ENCODE measurements around the gene GRK6.

GRK6 gene

DNA sequence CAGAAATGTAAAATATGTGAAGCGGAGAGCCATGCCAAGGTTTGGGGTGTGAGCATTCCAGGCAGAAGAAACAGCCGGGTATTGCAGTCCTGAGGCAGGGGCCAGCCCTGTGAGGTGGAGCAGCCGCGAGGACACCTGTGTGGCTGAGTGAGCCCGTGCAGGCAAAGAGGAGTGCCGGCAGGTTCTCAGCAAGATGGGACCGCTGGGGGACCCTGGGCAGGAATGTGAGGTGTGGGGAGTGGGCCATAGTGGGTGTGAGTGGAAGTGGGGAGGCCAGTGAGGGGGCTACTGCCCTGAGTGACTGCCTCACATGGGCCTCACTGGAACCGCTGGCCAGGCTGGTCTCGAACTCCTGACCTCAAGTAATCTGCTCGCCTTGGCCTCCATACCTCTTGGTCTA, 12.0 kb downstream of the GRK6 start:
- no peak for FAIRE-seq
- DNase-seq (ENCODE audit: insufficient read length, low spot score), result no peak

DNA sequence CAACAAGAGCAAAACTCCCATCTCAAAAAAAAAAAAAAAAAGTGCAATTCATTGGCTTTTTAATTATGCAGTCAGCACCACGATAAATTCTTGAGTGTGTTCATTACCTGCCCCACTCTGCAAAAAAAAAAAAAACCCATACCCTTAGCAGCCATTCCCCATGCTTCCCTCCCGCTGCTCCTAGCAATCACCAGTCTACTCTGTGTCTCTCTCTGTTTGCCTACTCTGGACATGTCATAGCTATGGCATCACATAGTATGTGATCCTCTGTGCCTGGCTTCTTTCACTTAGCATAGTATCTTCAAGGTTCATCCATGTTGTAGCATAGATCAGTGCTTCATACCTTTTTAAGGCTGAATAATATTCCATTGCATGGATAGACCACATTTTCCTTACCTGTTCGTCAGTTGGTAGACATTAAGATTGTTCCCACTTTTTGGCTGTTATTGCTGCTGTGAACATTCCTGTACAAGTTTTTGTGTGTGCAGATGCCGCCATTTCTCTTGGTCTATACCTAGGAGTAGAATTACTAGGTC, 13.1 kb downstream of the GRK6 start:
- DNase-seq (ENCODE audit: insufficient read length, low spot score) (no peak), FAIRE-seq (no peak)

GRCh38 chr5:177440211-177440989, 13.9 kb downstream of the GRK6 start:
- FAIRE-seq (no peak), DNase-seq (ENCODE audit: insufficient read length, low spot score) (no peak)

GRCh38 chr5:177440990-177441780, 14.7 kb downstream of the GRK6 start:
- DNase-seq (ENCODE audit: insufficient read length, low spot score) (no peak), FAIRE-seq (no peak)

DNA sequence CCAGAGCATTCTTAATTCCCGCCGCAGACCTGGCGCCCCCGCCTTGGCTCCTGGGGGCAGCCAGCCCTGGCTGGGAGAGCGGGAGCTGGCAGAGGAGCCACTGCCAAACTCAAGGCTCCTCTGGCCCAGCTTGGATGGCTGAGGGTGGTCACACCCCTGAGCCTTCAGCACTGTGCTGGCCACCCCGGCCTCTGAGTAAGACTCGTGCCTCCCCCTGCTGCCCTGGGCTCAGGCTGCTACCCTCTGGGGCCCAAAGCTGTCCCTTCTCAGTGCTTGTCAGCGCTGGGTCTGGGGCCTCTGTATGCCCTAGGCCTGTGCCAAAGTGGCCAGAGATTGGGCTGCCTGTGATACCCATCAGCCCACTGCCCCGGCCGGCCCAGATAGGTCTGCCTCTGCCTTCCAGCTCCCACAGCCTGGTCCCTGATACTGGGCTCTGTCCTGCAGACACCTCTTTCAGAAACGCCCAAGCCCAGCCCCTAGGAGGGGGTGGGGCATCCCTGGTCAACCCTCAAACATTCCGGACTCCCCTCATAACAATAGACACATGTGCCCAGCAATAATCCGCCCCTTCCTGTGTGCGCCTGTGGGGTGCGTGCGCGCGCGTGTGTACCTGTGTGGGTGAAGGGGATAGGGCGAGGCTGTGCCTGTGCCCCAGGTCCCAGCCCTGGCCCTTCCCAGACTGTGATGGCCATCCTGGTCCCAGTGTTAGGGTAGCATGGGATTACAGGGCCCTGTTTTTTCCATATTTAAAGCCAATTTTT, 15.8 kb downstream of the GRK6 start:
- no peak for DNase-seq (ENCODE audit: insufficient read length, low spot score)
- FAIRE-seq, result no peak

DNA sequence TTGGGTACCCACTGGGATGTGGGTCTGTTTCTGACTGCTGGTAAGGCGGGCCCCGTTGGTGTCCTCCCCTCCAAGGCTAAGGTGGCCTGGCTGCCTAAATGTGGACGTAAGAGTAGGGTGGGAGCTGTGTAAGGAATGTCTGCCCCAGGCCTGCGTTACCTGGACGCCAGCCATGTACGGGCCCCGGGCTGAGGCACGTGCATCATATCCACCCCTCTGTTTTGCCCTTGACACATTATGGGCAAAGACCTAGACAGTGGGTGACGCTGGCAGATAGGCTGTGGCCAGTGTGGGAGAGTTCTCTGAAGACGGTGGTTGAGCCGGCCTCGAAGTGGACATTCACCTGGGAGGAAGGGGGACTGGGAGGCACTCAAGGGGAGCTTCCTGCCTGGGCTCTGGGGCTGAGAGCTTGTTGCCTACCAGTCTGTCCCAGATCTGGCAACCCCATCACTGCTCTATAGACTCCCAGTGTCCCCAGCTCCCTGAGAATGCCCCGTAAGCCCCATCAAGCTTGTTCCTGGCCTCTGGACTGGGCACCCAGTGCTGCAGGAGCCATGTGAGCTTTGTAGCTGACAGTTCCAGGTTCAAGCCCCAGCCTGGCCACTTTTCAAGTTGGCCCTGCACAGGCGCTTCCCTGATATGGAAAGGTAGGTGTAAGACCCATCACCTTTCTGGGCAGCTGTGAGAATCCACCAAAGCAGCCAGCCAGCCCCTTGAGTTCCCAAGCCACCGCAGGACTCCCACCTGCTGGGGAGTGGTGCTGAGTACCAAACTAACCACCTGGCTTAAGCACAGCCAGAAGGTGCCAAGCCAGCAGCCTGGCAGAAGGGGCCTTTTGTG, 16.9 kb downstream of the GRK6 start:
- no peak for FAIRE-seq
- no peak for DNase-seq (ENCODE audit: insufficient read length, low spot score)

DNA sequence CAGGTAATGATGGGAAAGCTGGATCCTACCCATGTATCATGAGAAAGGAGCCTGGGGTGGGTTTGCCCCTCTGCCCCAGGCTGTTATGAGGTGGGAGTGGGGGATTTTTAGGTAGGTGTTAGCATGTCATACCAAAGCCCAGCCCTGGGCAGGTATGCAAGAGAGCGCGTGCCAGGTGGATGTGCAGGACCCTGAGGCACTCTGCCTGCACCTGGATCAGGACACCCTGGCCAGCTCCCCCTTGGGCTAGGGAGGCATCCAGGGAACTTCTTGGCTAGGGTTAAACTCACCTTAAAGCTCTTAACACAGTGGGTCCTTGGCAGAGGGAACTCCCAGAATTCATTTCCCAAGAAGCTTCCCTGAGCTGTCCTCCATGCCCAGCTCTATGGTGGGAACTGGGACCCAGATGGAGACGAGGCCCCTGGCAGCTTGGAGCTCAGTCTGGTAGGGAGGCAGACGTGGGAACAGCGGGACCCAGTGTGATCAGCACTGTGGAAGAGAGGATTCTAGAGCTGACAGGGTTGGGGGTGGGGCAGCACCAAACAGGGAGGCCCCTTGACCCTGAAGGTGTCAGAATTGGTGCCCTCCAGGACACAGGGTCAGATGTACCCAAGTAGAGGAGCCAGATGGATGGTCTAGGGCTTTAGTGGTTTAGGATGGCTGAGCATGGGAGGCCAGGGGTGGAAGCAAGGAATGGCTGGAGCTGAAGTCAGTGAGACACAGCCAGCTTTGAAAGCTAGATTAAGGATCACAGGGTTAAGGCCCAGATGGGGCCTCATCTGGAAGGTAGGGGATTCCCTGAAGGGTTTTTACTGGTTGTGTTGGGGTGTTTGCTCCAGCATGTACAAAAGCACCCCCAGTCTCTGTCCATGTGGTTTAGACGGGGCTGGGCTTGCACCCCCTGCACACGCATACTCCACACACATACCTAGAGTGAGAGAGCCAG, 17.9 kb downstream of the GRK6 start:
- peak; percentile 55 for FAIRE-seq

GRCh38 chr5:177445052-177445916, 18.8 kb downstream of the GRK6 start:
- DNase-seq (ENCODE audit: insufficient read length, low spot score) (no peak), FAIRE-seq (no peak)

More for the DNA sequence above, 17.9 kb downstream of the GRK6 start:
- no peak for DNase-seq (ENCODE audit: insufficient read length, low spot score)

DNA sequence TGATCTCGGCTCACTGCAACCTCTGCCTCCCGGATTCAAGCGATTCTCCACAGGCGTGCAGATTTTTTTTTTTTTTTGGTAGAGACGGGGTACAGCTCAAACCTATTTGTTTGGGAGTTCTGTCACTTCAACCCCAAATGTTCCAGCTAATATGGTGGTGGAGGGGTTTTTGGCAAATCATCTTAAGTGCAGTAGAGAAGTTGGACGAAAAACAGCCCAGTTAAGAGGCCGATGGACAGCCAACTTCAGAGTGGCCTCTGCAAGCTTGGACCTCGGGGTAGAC, 19.4 kb downstream of the GRK6 start:
- no peak for FAIRE-seq

DNA sequence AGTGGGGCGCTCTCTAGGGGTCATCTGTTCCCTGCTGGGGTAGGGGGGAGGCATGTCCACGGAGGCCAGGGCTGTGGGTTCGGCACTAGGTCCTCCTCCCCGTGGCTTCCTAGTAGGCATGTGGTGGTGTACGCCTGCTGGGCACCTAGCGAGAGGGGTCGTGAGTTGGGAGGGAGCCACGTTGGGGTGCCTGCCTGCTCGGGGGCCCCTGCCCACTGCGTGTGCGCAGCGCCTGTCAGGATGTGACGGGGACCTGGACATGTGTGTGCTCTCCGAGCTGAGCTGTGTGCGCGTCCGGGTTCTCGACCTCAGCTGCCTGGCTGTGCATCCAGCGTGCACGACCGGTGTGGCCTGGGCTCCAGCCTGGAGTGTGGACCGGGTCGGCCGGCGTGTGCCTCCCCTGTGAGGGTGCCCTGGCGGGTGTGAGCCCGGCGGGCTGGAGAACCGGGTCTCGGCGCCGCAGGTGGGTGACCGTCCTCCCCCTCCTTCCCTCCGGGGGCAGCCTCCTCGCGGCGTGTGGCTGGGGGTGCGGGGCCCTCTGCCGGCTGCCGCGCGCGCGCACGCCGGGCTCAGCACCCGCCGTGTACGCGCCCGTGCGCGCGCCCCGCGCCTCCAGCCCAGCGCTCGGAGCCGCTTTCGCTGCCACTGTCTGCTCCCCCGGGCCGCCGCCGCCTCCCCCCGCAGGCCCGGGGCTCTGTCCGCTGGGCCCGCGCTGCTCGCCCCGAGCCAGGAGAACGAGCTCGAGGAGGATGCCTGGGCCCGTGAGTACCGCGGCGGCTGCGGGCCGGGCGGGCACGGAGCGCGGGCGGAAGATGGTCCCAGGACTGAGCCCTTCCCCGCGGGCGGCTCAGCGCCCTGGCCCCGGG, 20.0 kb downstream of the GRK6 start, which contains the start of gene PRR7:
Gene PRR7, plus strand, starts transcription at position 615 of the 866 bp plus-strand sequence. CDS start 8,254 bp downstream, outside the sequence.
- FAIRE-seq (peak; percentile 81), DNase-seq (ENCODE audit: insufficient read length, low spot score) (peak; percentile 73)

More for the DNA sequence above, 19.4 kb downstream of the GRK6 start:
- DNase-seq (ENCODE audit: insufficient read length, low spot score), result no peak

DNA sequence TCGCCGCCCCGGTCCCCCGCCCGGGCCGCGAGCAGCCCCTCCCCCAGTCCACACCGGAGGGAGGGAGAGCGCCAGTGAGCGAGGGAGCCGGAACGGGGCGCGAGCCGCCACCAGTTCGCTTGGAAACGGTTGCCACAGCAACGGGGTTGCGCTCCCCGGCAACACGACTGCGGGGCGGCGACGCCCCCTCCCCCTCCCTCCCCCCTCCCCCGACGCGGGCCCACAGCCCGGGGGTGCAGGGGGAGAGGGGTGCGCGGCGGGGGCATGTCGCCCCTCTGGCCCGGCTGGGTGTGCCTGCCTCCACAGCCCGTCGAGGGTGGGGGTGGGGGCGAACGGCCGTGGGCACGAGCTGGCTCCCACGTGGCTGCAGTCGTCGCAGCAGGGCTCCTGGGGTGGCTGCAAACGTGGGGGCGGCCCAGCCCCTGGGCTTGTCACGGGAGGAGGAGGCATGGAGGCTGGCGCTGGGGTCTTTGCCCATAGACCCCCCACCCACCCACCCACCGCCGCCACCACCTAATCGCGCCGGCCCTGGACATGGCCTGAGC, 20.7 kb downstream of the GRK6 start:
- DNase-seq (ENCODE audit: insufficient read length, low spot score) (no peak), FAIRE-seq (peak; percentile 80)

- FAIRE-seq, result peak; percentile 51
- peak; percentile 92 for DNase-seq (ENCODE audit: insufficient read length, low spot score)
Measured at GRCh38 chr5:177447611-177448243, 21.3 kb downstream of the GRK6 start.

- FAIRE-seq, result no peak
- DNase-seq (ENCODE audit: insufficient read length, low spot score), result no peak
Measured at GRCh38 chr5:177448244-177448950, 21.9 kb downstream of the GRK6 start.

- FAIRE-seq (no peak), DNase-seq (ENCODE audit: insufficient read length, low spot score) (no peak)
Measured at GRCh38 chr5:177449140-177450061, 22.9 kb downstream of the GRK6 start.
